Suprapubic skin (tissue), 4 donors: ENCODE measurements around the gene MIB2. TPM values are rescaled to one million over a fixed set of nuclear protein-coding genes. Genes with fewer than 3 reads are reported as not detected.

Source experiments
- DNase-seq, 2 donors: peaks; one replicate each; pipeline ENCODE4 v3.0.0-alpha.2; 2019; ENCODE audit warnings: low spot score in 2 of 2
- H3K27ac ChIP-seq: fragments of 200-600 bp; sonication (generic); one replicate; pipeline ENCODE4 v1.5.1; 2019
- H3K27me3 ChIP-seq: fragments of 200-600 bp; sonication (generic); one replicate; pipeline ENCODE4 v1.5.1; 2019
- H3K36me3 ChIP-seq: fragments of 200-600 bp; sonication (generic); one replicate; pipeline ENCODE4 v1.5.1; 2019
- H3K4me1 ChIP-seq: fragments of 200-600 bp; sonication (generic); one replicate; pipeline ENCODE4 v1.5.1; 2019
- H3K4me3 ChIP-seq: fragments of 200-600 bp; sonication (generic); one replicate; pipeline ENCODE4 v1.5.1; 2019; ENCODE audit warnings: mild to moderate bottlenecking
- H3K9me3 ChIP-seq: fragments of 200-600 bp; sonication (generic); one replicate; pipeline ENCODE4 v1.5.1; 2019
- CTCF ChIP-seq, 2 donors: fragments of 200-600 bp in 1 of 2; fragments of 450-650 bp in 1 of 2; sonication (generic) in 1 of 2; IDR thresholded peaks; one replicate each; pipeline ENCODE4 v1.5.1; 2016 to 2019; ENCODE audit warnings: antibody characterized with exemption in 2 of 2, mild to moderate bottlenecking in 1 of 2, moderate library complexity in 1 of 2
- EP300 ChIP-seq: sonication (generic); formaldehyde crosslinking; IDR thresholded peaks from one replicate; pipeline ENCODE4 v1.6.1; 2017; ENCODE audit warnings: antibody characterized with exemption
- POLR2A ChIP-seq, 2 donors: fragments of 450-650 bp; IDR thresholded peaks; one replicate each; pipeline ENCODE4 v1.6.1; 2017; ENCODE audit warnings: antibody characterized with exemption in 2 of 2, mild to moderate bottlenecking in 2 of 2, moderate library complexity in 2 of 2
- POLR2AphosphoS5 ChIP-seq, 3 donors: sonication (generic); formaldehyde crosslinking; IDR thresholded peaks; one replicate each; pipeline ENCODE4 v1.6.1; 2017; ENCODE audit warnings: antibody characterized with exemption in 3 of 3
- WGBS: methylation state at CpG from one replicate; pipeline ENCODE4 v1.1.5; 2018; 5-methylcytosine and 5-hydroxymethylcytosine counted together
- total RNA-seq, 4 donors: library from RNA; depleted of rRNA; stranded (reverse); fragments of >200 nt; gene quantifications; one replicate each; pipeline ENCODE4 v1.1.0, GENCODE V29; 2016

MIB2 gene
- total RNA-seq, 4 donors from 2014 or later: 131 to 212 (median 154) TPM

DNA sequence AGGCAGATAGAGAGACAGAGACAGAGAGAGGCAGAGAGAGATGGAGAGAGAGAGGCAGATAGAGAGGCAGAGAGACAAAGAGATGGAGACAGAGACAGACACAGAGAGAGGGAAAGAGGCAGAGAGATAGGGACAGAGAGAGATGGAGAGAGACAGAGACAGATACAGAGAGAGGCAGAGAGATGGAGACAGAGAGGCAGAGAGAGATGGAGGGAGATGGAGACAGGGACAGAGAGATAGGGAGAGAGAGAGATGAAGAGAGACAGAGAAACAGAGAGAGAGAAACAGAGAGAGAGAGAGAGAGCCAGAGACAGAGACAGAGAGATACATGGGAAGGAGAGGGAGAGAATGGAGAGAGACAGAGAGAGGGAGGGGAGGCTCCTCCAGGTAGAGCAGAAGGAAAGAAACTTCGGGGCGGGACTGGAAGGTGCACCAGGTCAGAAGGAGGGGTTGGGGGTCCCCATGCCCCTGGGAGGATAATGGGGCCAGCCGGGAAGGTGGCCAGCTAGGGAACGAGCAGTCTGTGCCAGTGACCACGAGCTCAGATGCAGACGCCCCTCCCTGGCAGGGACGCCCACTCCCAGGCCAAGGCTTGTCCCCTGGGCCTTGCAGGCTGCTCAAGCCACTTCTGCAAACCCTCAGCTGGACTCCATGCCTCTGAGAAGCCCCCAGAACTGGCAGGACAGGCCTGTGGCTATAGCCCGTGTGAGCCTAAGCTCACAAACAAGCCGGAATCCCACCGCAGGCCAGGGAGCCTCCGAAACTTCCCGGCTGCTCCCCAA lies 18.6 kb upstream of the MIB2 start:
- Histone ChIP-seq H3K4me1 (peaks cover 26% of the 10 kb centered on the region), H3K4me3 (no peak overlapping the region), H3K36me3 (no peaks in the 10 kb centered on the region), H3K27me3 (peaks cover 54% of the 10 kb centered on the region), H3K27ac (no peak overlapping the region), H3K9me3 (no peaks in the 10 kb centered on the region)
- WGBS: 32% methylated on average over 6 of the region's 12 CpGs
- no peak for DNase-seq
- no peak for TF ChIP-seq POLR2AphosphoS5 (IDR thresholded peaks at IDR 0.05)
- no peak for TF ChIP-seq CTCF (IDR thresholded peaks at IDR 0.05)
- no peak for TF ChIP-seq POLR2A (IDR thresholded peaks at IDR 0.05)

DNA sequence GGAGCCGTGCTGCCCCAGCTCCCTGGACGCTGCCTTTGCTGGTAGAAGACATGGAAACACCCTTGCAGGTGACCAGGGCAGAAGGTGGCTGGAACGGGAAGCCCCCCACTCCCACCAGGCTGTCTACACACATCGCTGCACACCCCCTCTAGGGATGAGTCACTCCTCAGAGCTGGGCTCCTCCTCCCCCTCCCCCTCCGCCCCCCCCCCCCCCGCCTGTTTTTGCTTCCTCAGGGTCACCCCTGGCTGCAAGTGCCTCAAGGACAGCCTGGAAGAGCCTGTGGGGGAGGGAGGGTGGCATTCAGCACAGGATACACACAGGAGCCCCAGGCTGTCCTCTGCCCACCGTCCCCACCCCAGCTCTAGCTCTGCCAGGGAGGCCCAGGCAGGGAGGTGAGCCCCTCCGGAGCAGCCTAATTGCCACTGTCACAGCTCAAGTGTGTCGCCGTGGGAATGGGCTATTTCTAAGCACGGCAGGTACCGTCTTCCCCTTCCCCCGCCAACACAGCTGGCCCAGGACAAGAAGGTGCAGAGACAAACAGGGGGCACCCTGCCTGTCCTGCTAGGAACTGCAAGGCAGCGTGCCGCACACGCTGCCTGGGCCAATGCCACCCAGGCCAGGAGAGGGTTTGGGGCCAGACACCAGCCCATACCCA lies 17.9 kb upstream of the MIB2 start:
- DNase-seq: no peak

GRCh38 chr1:1598051-1598719 lies 17.1 kb upstream of the MIB2 start:
- no peaks in the 10 kb centered on the region for H3K36me3 ChIP-seq
- H3K27ac ChIP-seq: no peak overlapping the region
- H3K27me3 ChIP-seq: peaks cover 62% of the 10 kb centered on the region
- H3K4me1 ChIP-seq: peaks cover 26% of the 10 kb centered on the region
- WGBS: 70% methylated on average over 7 of the region's 28 CpGs
- no peak overlapping the region for H3K4me3 ChIP-seq
- peak in 1 of 2 donors; percentile 63 for DNase-seq
- TF ChIP-seq CTCF (IDR thresholded peaks at IDR 0.05) (no peak), POLR2AphosphoS5 (IDR thresholded peaks at IDR 0.05) (no peak), EP300 (no peak), POLR2A (IDR thresholded peaks at IDR 0.05) (no peak)
- H3K9me3 ChIP-seq: no peaks in the 10 kb centered on the region

More for the DNA sequence above, 17.9 kb upstream of the MIB2 start:
- Histone ChIP-seq H3K27ac (no peak overlapping the region), H3K4me1 (peaks cover 26% of the 10 kb centered on the region), H3K36me3 (no peaks in the 10 kb centered on the region), H3K4me3 (no peak overlapping the region), H3K27me3 (peaks cover 61% of the 10 kb centered on the region), H3K9me3 (no peaks in the 10 kb centered on the region)
- 15% methylated on average over 3 of the region's 16 CpGs for WGBS
- TF ChIP-seq POLR2AphosphoS5 (IDR thresholded peaks at IDR 0.05) (no peak), EP300 (no peak), POLR2A (IDR thresholded peaks at IDR 0.05) (no peak), CTCF (IDR thresholded peaks at IDR 0.05) (peak in 1 of 2 donors; percentile 11)

- WGBS: 98% methylated on average over 9 of the region's 13 CpGs
Measured at GRCh38 chr1:1598720-1599029, 16.6 kb upstream of the MIB2 start.

GRCh38 chr1:1599030-1599934 lies 16.0 kb upstream of the MIB2 start:
- 20% methylated on average over 36 of the region's 111 CpGs for WGBS

More at GRCh38 chr1:1598720-1599029, 16.6 kb upstream of the MIB2 start:
- H3K27ac ChIP-seq: no peak overlapping the region
- peaks cover 26% of the 10 kb centered on the region for H3K4me1 ChIP-seq
- no peak for DNase-seq
- H3K27me3 ChIP-seq: peaks cover 62% of the 10 kb centered on the region
- no peaks in the 10 kb centered on the region for H3K9me3 ChIP-seq
- no peaks in the 10 kb centered on the region for H3K36me3 ChIP-seq
- no peak overlapping the region for H3K4me3 ChIP-seq
- TF ChIP-seq POLR2AphosphoS5 (IDR thresholded peaks at IDR 0.05) (no peak), POLR2A (IDR thresholded peaks at IDR 0.05) (no peak)

More at GRCh38 chr1:1599030-1599934, 16.0 kb upstream of the MIB2 start:
- no peak overlapping the region for H3K27ac ChIP-seq
- DNase-seq: peak in 1 of 2 donors; percentile 57
- H3K9me3 ChIP-seq: no peaks in the 10 kb centered on the region
- peaks cover 26% of the 10 kb centered on the region for H3K4me1 ChIP-seq
- TF ChIP-seq POLR2AphosphoS5 (IDR thresholded peaks at IDR 0.05) (no peak), CTCF (IDR thresholded peaks at IDR 0.05) (peak in 1 of 2 donors; percentile 12), POLR2A (IDR thresholded peaks at IDR 0.05) (no peak)
- no peaks in the 10 kb centered on the region for H3K36me3 ChIP-seq
- H3K27me3 ChIP-seq: peaks cover 65% of the 10 kb centered on the region
- H3K4me3 ChIP-seq: peak overlapping the region; percentile 45
